DOHH2 (cell line): ENCODE results near the gene MED28.

Experiments used
- H3F3A ChIP-seq: fragments of 200-600 bp; sonication (generic), shearing (Covaris generic); 2 replicates; pipeline ENCODE4 v1.6.0; 2016; ENCODE audit warnings: antibody characterized with exemption, mild to moderate bottlenecking; ENCODE audit not compliant: control insufficient read depth, insufficient read depth
- H3K27ac ChIP-seq: fragments of 200-600 bp; sonication (generic); 2 replicates; pipeline ENCODE4 v1.5.1; 2014; ENCODE audit warnings: low read depth, mild to moderate bottlenecking, low read length, moderate library complexity
- H3K27me3 ChIP-seq: fragments of 200-600 bp; sonication (generic); 2 replicates; pipeline ENCODE4 v1.6.1; 2014; ENCODE audit warnings: mild to moderate bottlenecking, low read length, mixed read lengths; ENCODE audit not compliant: control insufficient read depth
- H3K36me3 ChIP-seq: fragments of 200-600 bp; sonication (generic); 2 replicates; pipeline ENCODE4 v1.6.1; 2014; ENCODE audit warnings: mild to moderate bottlenecking, low read length, moderate library complexity, mixed read lengths; ENCODE audit not compliant: control insufficient read depth
- H3K4me1 ChIP-seq: fragments of 200-600 bp; sonication (generic); 2 replicates; pipeline ENCODE4 v1.6.1; 2014; ENCODE audit warnings: mild to moderate bottlenecking, low read length, mixed read lengths; ENCODE audit not compliant: control insufficient read depth
- H3K4me2 ChIP-seq: fragments of 200-600 bp; sonication (generic); 2 replicates; pipeline ENCODE4 v1.6.0; 2014; ENCODE audit warnings: mild to moderate bottlenecking, low read length, moderate library complexity
- H3K4me3 ChIP-seq: fragments of 200-600 bp; sonication (generic); 2 replicates; pipeline ENCODE4 v1.5.1; 2014; ENCODE audit warnings: mild to moderate bottlenecking, low read length, mixed read lengths
- H3K79me2 ChIP-seq: fragments of 200-600 bp; sonication (generic); 2 replicates; pipeline ENCODE4 v1.6.1; 2014; ENCODE audit warnings: mild to moderate bottlenecking, low read length, mixed read lengths; ENCODE audit not compliant: control insufficient read depth
- H3K9me2 ChIP-seq: fragments of 200-600 bp; sonication (generic); replicated peaks from 2 replicates; pipeline ENCODE4 v1.6.1; 2014; ENCODE audit warnings: mild to moderate bottlenecking, low read length, mixed read lengths; ENCODE audit not compliant: control insufficient read depth
- H3K9me3 ChIP-seq: fragments of 200-600 bp; sonication (generic); 2 replicates; pipeline ENCODE4 v1.6.1; 2014; ENCODE audit warnings: antibody characterized with exemption, low read length, mixed read lengths; ENCODE audit not compliant: control insufficient read depth, insufficient read depth
- H4K20me1 ChIP-seq: fragments of 200-600 bp; sonication (generic); 2 replicates; pipeline ENCODE4 v1.6.0; 2014; ENCODE audit warnings: low read depth, mild to moderate bottlenecking, antibody characterized with exemption, low read length, moderate library complexity; ENCODE audit not compliant: control insufficient read depth, insufficient read depth
- EZH2phosphoT487 ChIP-seq: fragments of 200-600 bp; sonication (generic); IDR thresholded peaks from 2 replicates; pipeline ENCODE4 v1.6.1; 2017; ENCODE audit warnings: borderline replicate concordance, mild to moderate bottlenecking, antibody characterized with exemption, low read length, moderate library complexity, mixed read lengths
- TF ChIP-seq, protein P1 (sequence below): fragments of 200-600 bp; sonication (generic); IDR thresholded peaks from one replicate; pipeline ENCODE4 v1.5.1; 2014; ENCODE audit warnings: antibody characterized with exemption, mild to moderate bottlenecking, low read depth, low read length; ENCODE audit not compliant: poor library complexity, severe bottlenecking

The MED28 gene

DNA sequence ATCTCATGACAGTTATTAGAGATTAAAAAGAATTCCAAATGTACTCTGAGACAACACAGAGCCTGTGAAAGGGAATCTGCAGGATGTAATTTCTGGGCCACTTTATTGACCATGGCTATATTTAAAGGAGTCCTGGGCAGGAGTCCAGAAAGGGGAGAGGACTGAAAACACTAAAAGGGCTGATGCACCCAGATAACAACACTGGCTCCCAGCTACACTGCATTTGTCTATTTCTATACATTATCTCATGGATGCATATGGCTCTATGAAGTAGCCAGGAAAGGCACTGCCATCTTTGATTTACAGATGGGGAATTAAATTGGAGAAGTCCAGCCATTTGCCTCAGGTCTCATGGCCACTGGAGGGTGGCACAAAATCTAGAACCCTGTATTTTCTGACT is 56.0 kb downstream of the MED28 start:
- Histone ChIP-seq H3K36me3 (no peaks in the 10 kb centered on the region), H3K9me2 (no peaks in the 10 kb centered on the region), H3K9me3 (no peaks in the 10 kb centered on the region), H3K4me2 (no peak overlapping the region), H3K79me2 (no peaks in the 10 kb centered on the region), H3F3A (peaks cover 7% of the 10 kb centered on the region), H3K27me3 (peaks cover 16% of the 10 kb centered on the region; the same call in 1 of the 2 replicates), H3K27ac (no peak overlapping the region), H3K4me3 (no peak overlapping the region), H4K20me1 (no peaks in the 10 kb centered on the region), H3K4me1 (peaks cover 22% of the 10 kb centered on the region)
- TF ChIP-seq EZH2phosphoT487 = no peak
- TF ChIP-seq, protein P1, sequence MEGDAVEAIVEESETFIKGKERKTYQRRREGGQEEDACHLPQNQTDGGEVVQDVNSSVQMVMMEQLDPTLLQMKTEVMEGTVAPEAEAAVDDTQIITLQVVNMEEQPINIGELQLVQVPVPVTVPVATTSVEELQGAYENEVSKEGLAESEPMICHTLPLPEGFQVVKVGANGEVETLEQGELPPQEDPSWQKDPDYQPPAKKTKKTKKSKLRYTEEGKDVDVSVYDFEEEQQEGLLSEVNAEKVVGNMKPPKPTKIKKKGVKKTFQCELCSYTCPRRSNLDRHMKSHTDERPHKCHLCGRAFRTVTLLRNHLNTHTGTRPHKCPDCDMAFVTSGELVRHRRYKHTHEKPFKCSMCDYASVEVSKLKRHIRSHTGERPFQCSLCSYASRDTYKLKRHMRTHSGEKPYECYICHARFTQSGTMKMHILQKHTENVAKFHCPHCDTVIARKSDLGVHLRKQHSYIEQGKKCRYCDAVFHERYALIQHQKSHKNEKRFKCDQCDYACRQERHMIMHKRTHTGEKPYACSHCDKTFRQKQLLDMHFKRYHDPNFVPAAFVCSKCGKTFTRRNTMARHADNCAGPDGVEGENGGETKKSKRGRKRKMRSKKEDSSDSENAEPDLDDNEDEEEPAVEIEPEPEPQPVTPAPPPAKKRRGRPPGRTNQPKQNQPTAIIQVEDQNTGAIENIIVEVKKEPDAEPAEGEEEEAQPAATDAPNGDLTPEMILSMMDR = no peak

DNA sequence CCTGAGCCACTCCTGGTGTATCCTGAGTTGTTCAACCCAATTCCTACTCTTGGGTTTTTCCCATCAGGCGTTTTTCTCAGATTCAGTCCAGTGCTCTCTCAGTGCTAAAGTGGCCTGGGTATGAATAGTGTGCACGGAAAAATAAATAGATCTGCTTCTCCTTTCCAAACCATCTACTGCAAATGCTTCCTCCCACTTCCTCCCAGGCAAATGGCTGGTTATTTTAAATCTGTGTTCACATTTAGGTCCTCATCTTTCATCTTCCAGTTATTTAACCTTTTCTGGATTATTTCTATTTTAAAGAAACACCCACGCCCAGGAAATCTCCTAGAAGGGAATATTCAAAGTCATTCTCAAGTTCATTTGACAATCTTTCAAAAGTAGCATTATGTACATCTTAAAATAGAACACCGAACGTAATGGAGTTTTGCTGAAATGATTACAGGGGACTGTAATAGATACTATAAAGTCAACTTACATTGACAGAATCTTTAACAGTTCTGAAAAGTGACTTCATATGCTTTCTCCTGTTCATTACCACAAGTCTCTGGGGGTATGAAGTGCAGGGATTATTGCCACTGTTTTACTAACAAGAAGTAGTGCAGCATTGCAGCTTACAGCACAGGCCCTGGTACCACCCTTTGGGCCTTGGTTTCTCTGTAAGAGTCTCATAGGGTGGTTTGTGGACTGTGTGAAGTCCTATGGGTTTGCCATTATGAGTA is 66.3 kb downstream of the MED28 start:
- no peaks in the 10 kb centered on the region for H3K79me2 ChIP-seq
- H3K9me3 ChIP-seq = no peaks in the 10 kb centered on the region
- H3K9me2 ChIP-seq = no peaks in the 10 kb centered on the region
- H3F3A ChIP-seq = no peaks in the 10 kb centered on the region
- no peaks in the 10 kb centered on the region for H4K20me1 ChIP-seq
- H3K27me3 ChIP-seq = peaks cover 3% of the 10 kb centered on the region; the same call in 1 of the 2 replicates
- H3K27ac ChIP-seq = no peak overlapping the region
- no peak overlapping the region for H3K4me2 ChIP-seq
- no peaks in the 10 kb centered on the region for H3K4me1 ChIP-seq
- H3K4me3 ChIP-seq = no peak overlapping the region
- H3K36me3 ChIP-seq = no peaks in the 10 kb centered on the region
- no peak for TF ChIP-seq EZH2phosphoT487

GRCh38 chr4:17681281-17682221 is 67.1 kb downstream of the MED28 start:
- H3K9me3 ChIP-seq = no peaks in the 10 kb centered on the region
- H3K27ac ChIP-seq = no peak overlapping the region
- H3K27me3 ChIP-seq = peaks cover 3% of the 10 kb centered on the region; the same call in 1 of the 2 replicates
- no peaks in the 10 kb centered on the region for H3K36me3 ChIP-seq
- H3K9me2 ChIP-seq = no peaks in the 10 kb centered on the region
- H3K4me2 ChIP-seq = no peak overlapping the region
- H4K20me1 ChIP-seq = no peaks in the 10 kb centered on the region
- H3F3A ChIP-seq = no peaks in the 10 kb centered on the region
- TF ChIP-seq EZH2phosphoT487 = no peak
- TF ChIP-seq, protein P1 = no peak
- H3K4me1 ChIP-seq = no peaks in the 10 kb centered on the region
- H3K4me3 ChIP-seq = no peak overlapping the region
- H3K79me2 ChIP-seq = no peaks in the 10 kb centered on the region

DNA sequence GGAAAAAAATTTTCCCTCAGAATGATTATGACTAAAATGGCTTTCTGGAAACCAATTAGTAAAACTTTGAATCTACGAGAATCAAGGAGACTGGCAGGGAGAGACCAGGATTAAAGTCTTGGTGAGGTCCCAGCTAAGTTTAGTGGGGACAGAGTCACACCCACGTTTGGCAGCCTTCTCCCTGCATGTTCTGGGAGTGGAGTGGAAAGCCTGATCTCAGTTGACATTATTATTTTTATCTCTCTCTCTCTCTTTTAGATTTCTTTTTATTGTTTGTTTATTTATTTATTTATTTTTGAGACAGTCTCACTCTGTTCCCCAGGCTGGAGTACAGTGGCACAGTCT is 67.8 kb downstream of the MED28 start:
- H3K9me2 ChIP-seq = no peaks in the 10 kb centered on the region
- H3K36me3 ChIP-seq = no peaks in the 10 kb centered on the region
- no peaks in the 10 kb centered on the region for H3K79me2 ChIP-seq
- H3F3A ChIP-seq = no peaks in the 10 kb centered on the region
- H3K4me3 ChIP-seq = no peak overlapping the region
- TF ChIP-seq, protein P1 = no peak
- no peak for TF ChIP-seq EZH2phosphoT487
- H3K27me3 ChIP-seq = no peaks in the 10 kb centered on the region
- H4K20me1 ChIP-seq = no peaks in the 10 kb centered on the region
- H3K4me2 ChIP-seq = no peak overlapping the region
- H3K9me3 ChIP-seq = no peaks in the 10 kb centered on the region
- H3K4me1 ChIP-seq = no peaks in the 10 kb centered on the region
- no peak overlapping the region for H3K27ac ChIP-seq
